AG10803 (cell line): ENCODE data around the gene CENPV.

Experiments used
- DNase-seq: peaks from one replicate; pipeline ENCODE4 v3.0.0; 2010; ENCODE audit warnings: low read depth
- H3K4me3 ChIP-seq: 2 replicates; pipeline ENCODE4 v1.5.1; 2011; ENCODE audit warnings: mild to moderate bottlenecking, low read length, control low read depth
- CTCF ChIP-seq: conservative IDR thresholded peaks from 2 replicates; pipeline ENCODE4 v1.5.1; 2011; ENCODE audit warnings: mild to moderate bottlenecking, low read length, control low read depth, inconsistent platforms

Gene CENPV

GRCh38 chr17:16374146-16374938 lies 21.1 kb upstream of the CENPV start:
- DNase-seq, result peak; percentile 79
- TF ChIP-seq CTCF, result no peak
- H3K4me3 ChIP-seq, result no peak overlapping the region

GRCh38 chr17:16371742-16372141 lies 18.5 kb upstream of the CENPV start:
- DNase-seq, result peak; percentile 52
- no peak for TF ChIP-seq CTCF
- H3K4me3 ChIP-seq, result no peak overlapping the region

- DNase-seq, result no peak
- H3K4me3 ChIP-seq, result no peak overlapping the region
- TF ChIP-seq CTCF, result no peak
Measured at GRCh38 chr17:16364625-16365024, 11.4 kb upstream of the CENPV start.

GRCh38 chr17:16363749-16364536 lies 10.7 kb upstream of the CENPV start:
- peak; percentile 64 for DNase-seq
- peak; percentile 98 for TF ChIP-seq CTCF
- H3K4me3 ChIP-seq, result no peak overlapping the region

- no peak overlapping the region for H3K4me3 ChIP-seq
- TF ChIP-seq CTCF, result no peak
- no peak for DNase-seq
Measured at GRCh38 chr17:16361874-16362273, 8.6 kb upstream of the CENPV start.

- DNase-seq, result no peak
- H3K4me3 ChIP-seq, result no peak overlapping the region
- TF ChIP-seq CTCF, result no peak
Measured at GRCh38 chr17:16358394-16358793, 5.1 kb upstream of the CENPV start.

- H3K4me3 ChIP-seq, result no peak overlapping the region
- DNase-seq, result no peak
- TF ChIP-seq CTCF, result no peak
Measured at GRCh38 chr17:16354585-16354984, 1.3 kb upstream of the CENPV start.
